ENCODE data around the gene PSMA6.

DNA sequence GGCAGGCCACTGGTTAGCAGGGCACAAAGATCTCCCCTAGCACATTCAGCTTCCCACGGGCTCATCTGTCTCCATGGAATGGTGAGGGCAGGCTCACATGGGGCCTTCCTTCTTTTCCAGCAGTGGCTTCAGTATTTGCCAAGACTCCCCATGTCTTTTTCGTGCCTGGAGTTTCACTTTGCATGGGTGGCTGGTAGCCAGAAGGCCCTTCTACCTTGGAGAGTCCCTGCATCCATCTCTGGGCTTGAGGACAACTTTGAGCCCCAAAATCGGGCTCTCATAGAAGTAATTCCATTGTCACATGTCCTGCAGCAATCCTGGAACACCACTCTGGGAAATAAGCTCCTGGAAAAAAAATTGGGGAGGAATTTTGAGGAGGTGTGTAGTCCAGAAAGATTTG, 70.3 kb downstream of the PSMA6 start:
- TF ChIP-seq, protein P1, sequence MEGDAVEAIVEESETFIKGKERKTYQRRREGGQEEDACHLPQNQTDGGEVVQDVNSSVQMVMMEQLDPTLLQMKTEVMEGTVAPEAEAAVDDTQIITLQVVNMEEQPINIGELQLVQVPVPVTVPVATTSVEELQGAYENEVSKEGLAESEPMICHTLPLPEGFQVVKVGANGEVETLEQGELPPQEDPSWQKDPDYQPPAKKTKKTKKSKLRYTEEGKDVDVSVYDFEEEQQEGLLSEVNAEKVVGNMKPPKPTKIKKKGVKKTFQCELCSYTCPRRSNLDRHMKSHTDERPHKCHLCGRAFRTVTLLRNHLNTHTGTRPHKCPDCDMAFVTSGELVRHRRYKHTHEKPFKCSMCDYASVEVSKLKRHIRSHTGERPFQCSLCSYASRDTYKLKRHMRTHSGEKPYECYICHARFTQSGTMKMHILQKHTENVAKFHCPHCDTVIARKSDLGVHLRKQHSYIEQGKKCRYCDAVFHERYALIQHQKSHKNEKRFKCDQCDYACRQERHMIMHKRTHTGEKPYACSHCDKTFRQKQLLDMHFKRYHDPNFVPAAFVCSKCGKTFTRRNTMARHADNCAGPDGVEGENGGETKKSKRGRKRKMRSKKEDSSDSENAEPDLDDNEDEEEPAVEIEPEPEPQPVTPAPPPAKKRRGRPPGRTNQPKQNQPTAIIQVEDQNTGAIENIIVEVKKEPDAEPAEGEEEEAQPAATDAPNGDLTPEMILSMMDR (IDR thresholded peaks at IDR 0.05; ENCODE audit: low read length), result no peak
- TF ChIP-seq EZH2 (optimal IDR thresholded peaks at IDR 0.05; ENCODE audit: low read depth, low read length), result no peak

Measured in MM.1S (cell line).